Superior temporal gyrus (tissue), 1 donor: ENCODE measurements around the gene SRPK1.

Experiments
- DNase-seq: peaks from one replicate; pipeline ENCODE4 v3.0.0-alpha.2; 2016; ENCODE audit errors: extremely low spot score

Gene SRPK1

DNA sequence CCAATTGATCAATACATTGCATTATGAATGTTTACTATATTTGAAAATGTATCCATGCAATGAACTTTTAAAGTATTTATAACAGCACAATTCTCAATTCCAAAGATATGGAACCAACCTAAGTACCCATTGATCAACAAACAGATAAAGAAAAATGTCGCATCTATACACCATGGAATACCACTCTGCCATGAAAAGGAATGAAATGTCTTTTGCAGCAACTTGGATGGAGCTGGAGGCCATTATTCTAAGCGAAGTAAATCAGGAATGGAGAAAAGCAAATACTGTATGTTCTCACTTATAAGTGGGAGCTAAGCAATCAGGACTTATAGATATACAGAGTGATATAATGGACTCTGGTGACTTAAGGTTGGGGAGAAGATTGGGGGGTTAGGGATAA is 22.9 kb downstream of the SRPK1 start:
- no peak for DNase-seq

DNA sequence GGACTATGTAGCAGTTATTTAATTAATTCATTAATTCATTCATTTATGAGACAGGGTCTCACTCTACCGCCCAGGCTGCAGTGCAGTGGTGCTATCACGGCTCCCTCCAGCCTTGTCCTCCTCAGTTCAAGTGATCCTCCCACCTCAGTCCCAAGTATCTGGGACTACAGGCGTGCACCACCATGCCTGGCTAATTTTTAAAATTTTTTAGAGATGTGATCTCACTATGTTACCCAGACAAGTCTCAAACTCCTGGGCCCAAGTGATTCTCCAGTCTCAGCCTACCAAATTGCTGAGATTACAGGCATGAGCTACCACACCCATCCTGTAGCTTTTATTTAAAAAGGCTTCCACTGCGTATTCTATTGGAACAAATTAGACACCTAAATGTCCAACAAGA is 23.4 kb downstream of the SRPK1 start:
- no peak for DNase-seq

DNA sequence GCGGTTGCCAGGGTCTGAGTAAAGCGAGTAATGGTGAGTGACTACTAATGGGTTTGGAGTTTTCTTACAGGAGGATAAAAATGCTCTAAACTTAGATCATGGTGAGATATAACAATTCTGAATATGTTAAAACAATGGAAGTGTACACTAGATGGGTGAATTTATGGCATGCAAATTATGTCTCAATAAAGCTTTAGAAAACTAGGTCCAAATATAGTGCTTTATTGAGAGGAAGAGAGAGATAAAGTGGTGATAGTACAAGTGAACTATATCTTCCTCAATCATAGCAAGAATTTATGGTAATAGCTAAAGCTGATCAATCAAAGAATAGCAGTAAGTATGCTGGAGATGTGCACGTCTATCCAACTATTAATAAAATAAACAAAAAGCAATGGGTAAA is 23.9 kb downstream of the SRPK1 start:
- DNase-seq: no peak

- no peak for DNase-seq
These were observed 24.7 kb downstream of the SRPK1 start for GRCh38 chr6:35896228-35896627.

- DNase-seq: no peak
These were observed 25.3 kb downstream of the SRPK1 start for GRCh38 chr6:35895560-35895959.

DNA sequence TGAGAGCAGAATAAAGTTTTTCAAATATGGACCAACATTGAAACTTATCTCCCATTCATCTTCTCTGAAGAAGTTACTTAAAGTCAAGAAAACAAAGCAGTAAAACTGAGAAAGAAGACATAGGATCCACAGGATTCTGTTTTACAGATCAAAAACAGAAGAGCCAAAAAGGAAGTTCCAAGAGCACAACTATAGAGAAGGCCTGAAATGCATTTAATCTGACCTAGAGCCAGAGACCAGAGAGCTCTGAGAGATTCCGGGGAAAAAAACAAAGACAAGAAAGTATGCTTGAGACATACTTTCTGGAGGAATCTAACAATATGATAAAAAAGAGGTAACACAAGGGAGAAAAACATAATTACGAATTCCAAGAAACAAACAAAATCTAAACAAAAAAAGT is 26.1 kb downstream of the SRPK1 start:
- DNase-seq: no peak

DNA sequence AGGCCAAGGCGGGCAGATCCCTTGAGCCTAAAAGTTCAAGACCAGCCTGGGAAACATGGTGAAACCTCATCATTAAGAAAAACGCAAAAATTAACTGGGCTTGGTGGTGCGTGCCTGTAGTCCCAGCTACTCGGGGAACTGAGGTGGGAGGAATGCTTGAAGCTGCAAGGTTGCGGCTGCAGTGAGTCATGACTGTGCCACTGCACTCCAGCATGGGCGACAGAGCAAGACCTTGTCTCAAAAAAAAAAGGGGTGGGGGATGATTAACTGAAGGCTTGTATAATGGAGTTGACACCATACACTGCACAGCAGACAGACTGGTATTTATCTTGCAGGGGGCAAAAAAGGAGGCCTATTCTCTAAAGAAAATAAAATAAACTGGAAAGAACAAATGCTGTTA is 27.7 kb downstream of the SRPK1 start:
- no peak for DNase-seq

DNA sequence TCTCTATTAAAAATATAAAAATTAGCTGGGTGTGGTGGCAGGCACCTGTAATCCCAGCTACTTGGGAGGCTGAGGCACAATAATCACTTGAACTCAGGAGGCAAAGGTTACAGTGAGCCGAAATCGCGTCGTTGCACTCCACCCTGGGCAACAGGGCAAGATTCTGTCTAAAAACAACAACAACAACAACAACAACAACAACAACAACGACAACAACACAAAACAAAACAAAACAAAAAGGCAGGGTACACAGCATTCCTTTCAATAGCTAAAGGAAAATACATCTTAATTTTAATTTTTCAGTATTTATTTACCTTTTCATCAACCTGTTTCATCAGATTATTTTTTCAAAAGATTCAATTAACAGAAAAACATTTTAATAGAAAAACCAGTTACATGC is 28.4 kb downstream of the SRPK1 start:
- no peak for DNase-seq

- no peak for DNase-seq
These were observed 41.7 kb downstream of the SRPK1 start for GRCh38 chr6:35879151-35879550.

DNA sequence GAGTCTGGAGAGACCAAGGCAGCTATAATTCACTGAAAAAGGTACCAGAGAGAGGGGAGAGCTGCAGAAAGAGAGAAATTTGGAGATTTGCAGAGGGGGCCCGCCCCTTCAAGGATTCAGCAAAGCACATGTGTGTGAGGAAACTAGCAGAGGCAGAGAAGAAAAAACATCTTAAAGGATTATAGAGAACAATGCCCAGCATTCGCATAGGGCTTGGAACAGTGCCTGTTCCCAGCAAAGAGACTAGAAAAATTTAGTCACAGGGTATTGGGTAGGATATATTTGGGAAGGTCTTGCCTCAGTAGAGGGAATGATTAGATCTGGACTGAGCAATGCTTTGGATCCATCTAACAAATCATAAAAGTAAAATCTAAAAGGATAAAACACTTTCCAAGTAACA is 44.0 kb downstream of the SRPK1 start:
- DNase-seq: no peak

GRCh38 chr6:35874730-35875129 is 46.2 kb downstream of the SRPK1 start:
- no peak for DNase-seq

GRCh38 chr6:35859367-35859766 is 61.5 kb downstream of the SRPK1 start:
- DNase-seq: no peak

- no peak for DNase-seq
These were observed 63.0 kb downstream of the SRPK1 start for GRCh38 chr6:35857853-35858252.

- no peak for DNase-seq
These were observed 64.6 kb downstream of the SRPK1 start for GRCh38 chr6:35856250-35856649.

GRCh38 chr6:35852994-35853393 is 67.9 kb downstream of the SRPK1 start:
- DNase-seq: no peak

DNA sequence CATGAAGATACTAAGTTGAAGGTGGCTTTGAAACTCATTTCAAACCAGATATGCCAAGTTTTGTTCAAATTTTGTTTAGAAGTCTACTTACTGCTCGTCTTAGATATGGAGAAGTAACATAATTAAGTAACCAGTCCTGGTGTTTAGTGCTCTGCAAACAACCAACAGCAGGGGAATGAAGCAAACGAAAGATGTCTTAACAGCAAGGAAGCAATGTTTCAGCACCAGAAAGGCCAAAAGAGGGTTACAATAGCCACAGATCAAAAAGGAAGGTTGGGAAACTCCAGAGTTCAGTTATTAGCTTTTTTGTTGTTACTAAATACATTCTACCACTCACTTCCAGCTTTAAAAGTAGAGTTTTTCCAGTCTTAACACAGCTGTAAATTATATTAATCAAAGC is 70.7 kb downstream of the SRPK1 start:
- no peak for DNase-seq

DNA sequence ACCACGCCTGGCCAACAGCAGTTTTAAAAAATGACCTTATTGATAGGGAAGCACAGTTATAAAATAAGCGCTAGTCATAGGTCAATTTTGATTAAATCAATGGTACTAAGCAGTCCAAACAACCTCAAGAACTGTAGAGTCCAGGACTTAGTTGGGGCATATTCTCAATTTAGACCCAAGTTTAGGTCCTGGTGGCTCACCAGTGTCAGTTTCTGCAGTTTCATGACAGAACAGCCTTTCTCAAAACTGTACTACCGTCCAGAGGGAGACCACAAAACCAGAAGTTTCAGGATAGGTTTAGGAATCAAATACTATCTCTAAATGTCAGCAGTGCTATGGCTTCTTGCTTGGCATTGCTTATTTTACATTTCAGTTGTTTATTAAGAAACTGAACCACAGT is 76.6 kb downstream of the SRPK1 start:
- no peak for DNase-seq

DNA sequence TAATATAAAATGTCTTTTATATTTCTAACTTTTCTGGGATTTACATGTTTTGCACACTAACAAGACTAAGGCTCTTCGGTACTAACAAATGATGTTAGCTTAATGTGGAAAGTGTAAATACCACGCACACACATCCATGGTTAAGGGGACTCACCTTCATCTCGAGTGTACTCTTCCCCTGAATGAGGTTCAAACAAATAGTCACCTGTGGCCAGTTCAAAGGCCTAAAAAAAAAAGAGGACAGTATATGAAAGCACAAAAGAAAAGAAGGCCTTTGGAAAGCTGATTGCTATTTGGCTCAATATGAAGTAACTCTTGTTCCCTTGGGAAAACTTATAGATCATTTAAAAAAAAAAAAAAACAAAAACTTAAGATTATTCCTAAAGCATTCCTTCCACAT is 78.5 kb downstream of the SRPK1 start:
- DNase-seq: no peak

- no peak for DNase-seq
These were observed 81.9 kb downstream of the SRPK1 start for GRCh38 chr6:35839019-35839418.

GRCh38 chr6:35833536-35833935 is 87.4 kb downstream of the SRPK1 start:
- DNase-seq: no peak

DNA sequence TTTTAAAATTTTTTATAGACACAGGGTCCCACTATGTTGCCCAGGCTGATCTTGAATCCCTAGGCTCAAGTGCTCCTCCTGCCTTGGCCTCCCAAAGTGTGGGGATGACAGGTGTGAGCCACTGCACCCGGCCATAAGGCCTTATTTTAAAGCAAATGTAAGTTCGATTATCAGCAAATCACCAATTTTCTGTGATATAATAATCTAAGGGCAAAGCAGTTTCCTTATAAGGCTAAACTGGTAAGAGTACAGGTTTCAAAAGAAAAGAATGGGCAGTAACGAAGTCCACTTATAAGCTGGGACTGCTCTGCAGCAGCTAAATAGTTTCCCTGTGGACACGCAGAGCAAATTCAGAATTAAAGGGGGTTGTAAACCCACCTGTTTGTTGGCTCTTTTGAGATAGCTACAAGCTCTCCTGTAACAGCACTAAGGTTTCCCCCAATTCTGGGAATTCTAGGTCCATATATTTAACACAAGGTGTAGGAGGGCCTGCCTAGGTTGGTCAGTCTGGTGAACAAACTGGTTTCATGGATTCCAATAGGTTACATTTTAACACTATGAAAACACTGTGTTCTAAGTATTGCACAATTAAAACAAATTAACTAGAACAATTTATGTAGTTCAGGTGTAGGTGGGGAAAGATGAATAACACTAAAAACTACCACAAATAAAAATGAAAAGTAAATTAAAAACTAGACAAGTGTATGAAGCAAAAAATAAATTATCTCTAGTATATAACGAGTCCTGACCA is 89.5 kb downstream of the SRPK1 start:
- DNase-seq: no peak

DNA sequence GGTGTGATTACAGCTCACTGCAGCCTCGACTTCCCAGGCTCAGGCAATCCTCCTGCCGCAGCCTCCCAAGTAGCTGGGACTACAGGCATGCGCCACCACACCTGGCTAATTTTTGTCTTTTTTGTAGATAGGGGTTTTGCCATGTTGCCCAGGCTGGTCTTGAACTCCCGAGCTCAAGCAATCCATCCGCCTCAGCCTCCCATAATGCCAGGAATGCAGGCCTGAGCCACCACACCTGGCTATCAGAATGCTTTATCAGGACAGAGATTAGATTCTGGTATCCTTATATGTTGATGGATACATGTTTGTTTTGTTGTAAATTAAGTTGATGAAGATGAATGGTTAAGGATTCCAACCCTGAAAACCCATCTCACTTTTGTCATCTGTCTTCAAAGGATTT is 91.6 kb downstream of the SRPK1 start:
- no peak for DNase-seq

- DNase-seq: no peak
These were observed 96.2 kb downstream of the SRPK1 start for GRCh38 chr6:35824552-35825192.

GRCh38 chr6:35823601-35824000 is 97.3 kb downstream of the SRPK1 start:
- no peak for DNase-seq
